ENCODE data around the gene PRKAR1B.

PRKAR1B gene

DNA sequence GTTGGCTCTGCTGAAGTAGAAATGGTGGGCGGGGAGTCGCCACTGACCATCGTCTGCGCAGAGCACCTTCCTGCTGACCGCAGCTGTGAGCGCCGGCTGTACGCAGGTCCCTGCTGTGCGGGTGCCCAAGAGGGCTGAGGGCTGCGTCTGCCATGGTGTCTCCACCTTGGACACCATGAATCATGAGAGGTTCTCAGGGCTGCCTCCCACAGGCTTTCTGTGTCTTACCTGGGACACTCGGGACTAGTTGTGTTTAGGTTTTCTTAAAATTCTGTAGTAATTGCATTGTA, 44.9 kb upstream of the PRKAR1B start:
- ChIA-PET CTCF (interaction anchor here (2.2 kb wide), 1 partner anchor 450 kb away, joined by 9 read pairs; no protein-coding TSS in a partner anchor), POLR2A (no interaction called here)

DNA sequence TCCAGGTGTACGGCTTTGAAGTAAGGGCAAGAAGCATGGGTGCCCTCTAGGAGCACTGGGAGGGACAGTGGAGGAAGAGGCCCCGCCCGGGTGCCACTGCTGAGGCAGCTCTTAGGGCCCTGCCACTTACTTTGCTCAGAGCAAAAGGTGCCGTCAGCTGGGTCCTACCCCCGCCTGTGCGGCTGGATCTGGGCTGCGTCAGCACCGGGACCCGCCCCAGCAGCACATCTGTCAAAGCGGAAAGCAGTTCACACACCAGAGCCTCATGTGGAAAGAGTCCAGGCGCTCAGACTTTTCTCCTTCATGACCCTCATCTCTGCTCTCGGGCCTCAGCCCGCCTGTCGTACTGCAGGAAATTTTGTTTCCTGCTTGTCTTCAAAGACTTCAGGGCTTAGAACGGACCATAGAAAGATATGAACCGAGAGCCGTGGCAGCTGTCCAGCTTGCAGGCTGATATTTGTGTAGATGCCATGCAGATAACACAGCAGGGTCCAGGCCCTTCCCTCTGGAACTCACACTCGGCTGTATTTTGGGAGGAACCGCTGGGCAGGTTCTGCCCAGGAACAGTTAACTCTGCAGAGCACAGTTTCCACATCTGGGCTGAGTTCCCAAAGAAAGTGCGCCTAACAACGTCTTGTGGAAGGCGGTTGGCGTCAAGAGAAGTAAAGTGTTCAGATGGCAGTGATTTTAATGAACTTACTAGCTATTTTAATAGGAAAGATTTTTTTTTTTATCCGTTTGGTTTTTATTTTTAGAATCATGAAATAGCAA, 44.3 kb upstream of the PRKAR1B start:
- no peak overlapping the region for H3K4me3 ChIP-seq (ENCODE audit: low read depth, low read length)
- H3K9me3 ChIP-seq (ENCODE audit: control insufficient read depth, insufficient read depth, low read depth, low read length): no peaks in the 10 kb centered on the region
- ChIA-PET POLR2A (no interaction called here), CTCF (interaction anchor here (0.9 to 2.2 kb wide), 2 partner anchors 14 to 450 kb away, joined by 3 to 9 read pairs; no protein-coding TSS in a partner anchor)
- TF ChIP-seq YY1 (tag by site-specific recombination; IDR thresholded peaks at IDR 0.05): no peak
- no peak for TF ChIP-seq ZNF621 (tag by site-specific recombination; IDR thresholded peaks at IDR 0.05)
- no peak for TF ChIP-seq ZNF518A (tag by site-specific recombination; conservative IDR thresholded peaks at IDR 0.05; ENCODE audit: low read depth)
- TF ChIP-seq ZNF555 (tag by site-specific recombination; conservative IDR thresholded peaks at IDR 0.05): no peak
- no peak for TF ChIP-seq ZNF600 (tag by site-specific recombination; IDR thresholded peaks at IDR 0.05)
- TF ChIP-seq BCL11A (tag by site-specific recombination; IDR thresholded peaks at IDR 0.05; ENCODE audit: low read depth): no peak
- TF ChIP-seq ZNF426 (tag by site-specific recombination; IDR thresholded peaks at IDR 0.05): no peak
- TF ChIP-seq ZNF670 (tag by site-specific recombination; IDR thresholded peaks at IDR 0.05; ENCODE audit: low read depth): no peak
- no peak for TF ChIP-seq EGR2 (tag by site-specific recombination; IDR thresholded peaks at IDR 0.05; ENCODE audit: low read depth)
- no peak for TF ChIP-seq ZNF521 (tag by site-specific recombination; IDR thresholded peaks at IDR 0.05)
- TF ChIP-seq ZNF571 (tag by site-specific recombination; IDR thresholded peaks at IDR 0.05): no peak
- TF ChIP-seq OSR2 (tag by site-specific recombination; IDR thresholded peaks at IDR 0.05): no peak
- TF ChIP-seq, protein P1, sequence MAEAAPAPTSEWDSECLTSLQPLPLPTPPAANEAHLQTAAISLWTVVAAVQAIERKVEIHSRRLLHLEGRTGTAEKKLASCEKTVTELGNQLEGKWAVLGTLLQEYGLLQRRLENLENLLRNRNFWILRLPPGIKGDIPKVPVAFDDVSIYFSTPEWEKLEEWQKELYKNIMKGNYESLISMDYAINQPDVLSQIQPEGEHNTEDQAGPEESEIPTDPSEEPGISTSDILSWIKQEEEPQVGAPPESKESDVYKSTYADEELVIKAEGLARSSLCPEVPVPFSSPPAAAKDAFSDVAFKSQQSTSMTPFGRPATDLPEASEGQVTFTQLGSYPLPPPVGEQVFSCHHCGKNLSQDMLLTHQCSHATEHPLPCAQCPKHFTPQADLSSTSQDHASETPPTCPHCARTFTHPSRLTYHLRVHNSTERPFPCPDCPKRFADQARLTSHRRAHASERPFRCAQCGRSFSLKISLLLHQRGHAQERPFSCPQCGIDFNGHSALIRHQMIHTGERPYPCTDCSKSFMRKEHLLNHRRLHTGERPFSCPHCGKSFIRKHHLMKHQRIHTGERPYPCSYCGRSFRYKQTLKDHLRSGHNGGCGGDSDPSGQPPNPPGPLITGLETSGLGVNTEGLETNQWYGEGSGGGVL (tag by site-specific recombination; IDR thresholded peaks at IDR 0.05): no peak
- H3K36me3 ChIP-seq (ENCODE audit: control insufficient read depth in 2 of 2, insufficient read depth in 1 of 2, low read length in 2 of 2): peaks cover 12 to 48% of the 10 kb centered on the region in 2 experiments
- no peak overlapping the region for H3K27ac ChIP-seq (ENCODE audit: extremely low read depth, low read depth, low read length)
- H3K4me1 ChIP-seq (ENCODE audit: control insufficient read depth, insufficient read depth, low read length): no peaks in the 10 kb centered on the region

More for the DNA sequence above, 44.9 kb upstream of the PRKAR1B start:
- Histone ChIP-seq H3K36me3 (ENCODE audit: control insufficient read depth in 2 of 2, insufficient read depth in 1 of 2, low read length in 2 of 2) (peaks cover 12 to 51% of the 10 kb centered on the region in 2 experiments), H3K27ac (ENCODE audit: extremely low read depth, low read depth, low read length) (no peak overlapping the region), H3K9me3 (ENCODE audit: control insufficient read depth, insufficient read depth, low read depth, low read length) (no peaks in the 10 kb centered on the region), H3K4me1 (ENCODE audit: control insufficient read depth, insufficient read depth, low read length) (no peaks in the 10 kb centered on the region), H3K4me3 (ENCODE audit: low read depth, low read length) (no peak overlapping the region)
- TF ChIP-seq ZNF350 (tag by site-specific recombination; IDR thresholded peaks at IDR 0.05): no peak
- TF ChIP-seq SALL2 (tag by site-specific recombination; IDR thresholded peaks at IDR 0.05; ENCODE audit: borderline replicate concordance): no peak
- no peak for TF ChIP-seq ZFP37 (tag by site-specific recombination; IDR thresholded peaks at IDR 0.05)
- TF ChIP-seq ZNF274 (IDR thresholded peaks at IDR 0.05; ENCODE audit: low read length): no peak
- TF ChIP-seq ZNF274 (tag by site-specific recombination; IDR thresholded peaks at IDR 0.05; ENCODE audit: borderline replicate concordance): no peak
